Activated CD8-positive, alpha-beta memory T cell treated with anti-CD3 and anti-CD28 coated beads, Interleukin-2, amount 50 U/mL, for 4 hours (primary cell): Measurements from ENCODE around the gene ACTL10.
A peak's percentile ranks its signal among the peaks of the same experiment; 100 is the strongest.
"Not testable (repeated sequence)": the region's sequence is repeated elsewhere in the genome, so short reads cannot be mapped to it uniquely, and the experiment has no call there.

Experiments used
- DNase-seq: peaks from one replicate; pipeline ENCODE4 v3.0.0-alpha.2; 2020

ACTL10 gene

GRCh38 chr20:33679758-33680485, 13.2 kb downstream of the ACTL10 start:
- DNase-seq = peak; percentile 29

GRCh38 chr20:33680686-33681085, 13.9 kb downstream of the ACTL10 start:
- no peak for DNase-seq

GRCh38 chr20:33681288-33681687, 14.5 kb downstream of the ACTL10 start:
- DNase-seq = no peak

- no peak for DNase-seq
Measured at GRCh38 chr20:33681728-33682353, 15.1 kb downstream of the ACTL10 start.

GRCh38 chr20:33684533-33685327, 18.0 kb downstream of the ACTL10 start:
- DNase-seq = no peak

GRCh38 chr20:33685328-33686099, 18.8 kb downstream of the ACTL10 start:
- DNase-seq = no peak

GRCh38 chr20:33686100-33686983, 19.6 kb downstream of the ACTL10 start, which contains the start of gene E2F1:
Gene E2F1, minus strand, starts transcription at chr20:33686385. Its CDS starts 121 bp downstream, at chr20:33686264.
- peak; percentile 93 for DNase-seq

- DNase-seq = no peak
Measured at GRCh38 chr20:33686984-33687366, 20.2 kb downstream of the ACTL10 start.

GRCh38 chr20:33687370-33687915, 20.7 kb downstream of the ACTL10 start:
- DNase-seq = no peak

- DNase-seq = no peak
Measured at GRCh38 chr20:33687993-33688937, 21.5 kb downstream of the ACTL10 start.

- DNase-seq = no peak
Measured at GRCh38 chr20:33688938-33689424, 22.2 kb downstream of the ACTL10 start.

- no peak for DNase-seq
Measured at GRCh38 chr20:33689493-33689892, 22.8 kb downstream of the ACTL10 start.

- peak; percentile 63 for DNase-seq
Measured at GRCh38 chr20:33689973-33690372, 23.2 kb downstream of the ACTL10 start.

- DNase-seq = no peak
Measured at GRCh38 chr20:33693289-33693688, 26.5 kb downstream of the ACTL10 start.

GRCh38 chr20:33693741-33694638, 27.2 kb downstream of the ACTL10 start:
- DNase-seq = no peak

GRCh38 chr20:33694639-33695012, 27.9 kb downstream of the ACTL10 start:
- no peak for DNase-seq

- no peak for DNase-seq
Measured at GRCh38 chr20:33696448-33696847, 29.7 kb downstream of the ACTL10 start.

GRCh38 chr20:33697129-33697528, 30.4 kb downstream of the ACTL10 start:
- DNase-seq = no peak

- not testable (repeated sequence) for DNase-seq
Measured at GRCh38 chr20:33698966-33699365, 32.2 kb downstream of the ACTL10 start.
